Dermis microvascular lymphatic vessel endothelial cell (primary cell): Measurements from ENCODE around the gene CBX4. TPM values are rescaled to one million over a fixed set of nuclear protein-coding genes. Genes with fewer than 3 reads are reported as not detected.

ENCODE experiments used
- DNase-seq, 2 donors: peaks; one replicate each; pipeline versions ENCODE4 v3.0.0 to v3.0.0-alpha.2; 2010; ENCODE audit warnings: low read depth in 2 of 2
- total RNA-seq: library from RNA; depleted of rRNA; stranded (reverse); fragments of >200 nt; gene quantifications from 2 replicates; pipeline ENCODE4 v1.2.1, GENCODE V29; 2014

Gene CBX4
- total RNA-seq, 1 donor from 2014 or later = 9.0 TPM

GRCh38 chr17:79802039-79802735 lies 37.1 kb downstream of the CBX4 start:
- no peak for DNase-seq

GRCh38 chr17:79801156-79802038 lies 37.8 kb downstream of the CBX4 start:
- DNase-seq = no peak

GRCh38 chr17:79800325-79801155 lies 38.7 kb downstream of the CBX4 start:
- peak in 1 of 2 donors; percentile 29 for DNase-seq

- DNase-seq = no peak
Observed at GRCh38 chr17:79799538-79800324, 39.5 kb downstream of the CBX4 start.

- no peak for DNase-seq
Observed at GRCh38 chr17:79799174-79799537, 40.1 kb downstream of the CBX4 start.

GRCh38 chr17:79798299-79799173 lies 40.7 kb downstream of the CBX4 start:
- no peak for DNase-seq

- DNase-seq = no peak
Observed at GRCh38 chr17:79797492-79798298, 41.5 kb downstream of the CBX4 start.

- DNase-seq = peak; percentile 98 to 100
Observed at GRCh38 chr17:79796763-79797491, 42.3 kb downstream of the CBX4 start, which contains the start of gene CBX8. CBX8 (minus strand) TSS chr17:79797077; CDS start chr17:79796998, 79 bp downstream.

GRCh38 chr17:79796444-79796762 lies 42.8 kb downstream of the CBX4 start:
- no peak for DNase-seq

GRCh38 chr17:79795795-79796443 lies 43.3 kb downstream of the CBX4 start:
- DNase-seq = no peak

GRCh38 chr17:79794659-79795511 lies 44.4 kb downstream of the CBX4 start:
- DNase-seq = no peak

- DNase-seq = no peak
Observed at GRCh38 chr17:79793924-79794304, 45.3 kb downstream of the CBX4 start.

GRCh38 chr17:79792984-79793923 lies 46.0 kb downstream of the CBX4 start:
- DNase-seq = no peak

- no peak for DNase-seq
Observed at GRCh38 chr17:79792341-79792871, 46.8 kb downstream of the CBX4 start.

GRCh38 chr17:79791735-79792161 lies 47.5 kb downstream of the CBX4 start:
- no peak for DNase-seq
